Frontal cortex (tissue), 4 donors: Measurements from ENCODE around the gene RAC2. TPM values are rescaled to one million over a fixed set of nuclear protein-coding genes. Genes with fewer than 3 reads are reported as not detected.

Experiments
- DNase-seq, 2 donors: peaks; one replicate each; pipeline ENCODE4 v3.0.0; 2012; ENCODE audit warnings: low spot score in 2 of 2
- FAIRE-seq: peaks from 2 replicates; lab custom pipeline; 2012; peaks lifted over from hg19 to GRCh38; lab: Jason Lieb, UNC
- total RNA-seq: library from RNA; depleted of rRNA; stranded (reverse); fragments of >200 nt; gene quantifications from one replicate; pipeline ENCODE4 v1.2.3, GENCODE V29; 2014
- donor health status: control.
- donor health status: control.
- donor health status: control.

RAC2 gene
- total RNA-seq, 1 donor from 2014 or later = under 0.01 TPM

DNA sequence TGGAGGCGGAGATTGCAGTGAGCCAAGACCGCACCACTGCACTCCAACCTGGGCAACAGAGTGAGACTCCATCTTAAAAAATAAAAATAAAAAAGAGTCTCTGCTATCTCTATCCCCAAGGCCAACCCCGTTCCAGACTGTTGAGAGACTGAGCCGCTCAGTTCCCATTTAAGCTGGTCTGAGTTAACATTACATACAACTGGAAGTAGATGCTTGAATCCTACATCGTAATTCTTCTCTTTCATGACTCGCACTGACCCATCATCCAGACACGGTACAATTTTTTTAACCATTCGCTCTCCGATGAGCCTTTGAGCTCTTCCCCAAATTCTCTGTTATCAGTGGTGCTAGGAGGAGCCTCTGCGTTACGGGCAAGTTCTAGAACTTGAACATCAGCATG lies 33.3 kb upstream of the RAC2 start:
- no peak for FAIRE-seq
- no peak for DNase-seq

DNA sequence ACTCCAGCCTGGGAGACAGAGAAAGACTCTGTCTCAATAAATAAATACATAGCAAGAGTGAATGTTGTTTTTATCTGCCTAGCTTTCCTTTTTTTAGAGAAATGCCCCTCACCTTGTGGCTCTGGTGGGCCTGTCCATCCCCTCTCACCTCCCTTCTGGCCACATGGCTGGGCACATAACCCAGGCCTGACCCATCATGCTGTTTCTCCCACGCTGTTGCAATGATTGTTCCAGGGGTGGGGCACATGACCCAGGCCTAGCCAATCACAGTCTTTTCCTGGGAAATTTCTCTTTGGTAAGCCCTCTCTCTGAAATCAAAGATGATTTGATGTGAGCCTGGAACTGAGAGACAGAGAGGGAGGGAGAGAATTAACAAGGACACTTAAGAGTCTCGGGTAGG lies 32.7 kb upstream of the RAC2 start:
- DNase-seq = no peak

DNA sequence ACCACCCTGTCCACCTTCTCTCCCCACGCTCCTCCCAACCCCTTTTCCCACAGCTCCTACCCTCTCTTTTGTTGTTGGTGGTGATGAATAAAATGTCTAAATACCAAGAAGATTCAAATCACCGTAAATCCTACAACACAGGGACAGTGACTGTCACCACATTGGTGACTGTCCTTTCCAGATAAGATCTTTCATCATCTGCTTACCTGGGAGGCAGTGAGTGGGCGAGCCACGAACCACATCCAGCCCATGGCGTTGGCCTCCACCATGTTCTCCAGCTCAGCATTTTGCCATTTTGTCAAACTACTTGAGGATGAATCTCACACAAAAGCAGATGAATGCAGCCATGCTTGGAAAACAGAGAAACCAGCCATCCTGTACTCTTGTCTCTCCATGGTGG lies 31.6 kb upstream of the RAC2 start:
- FAIRE-seq (no peak), DNase-seq (no peak)

More for the DNA sequence above, 32.7 kb upstream of the RAC2 start:
- FAIRE-seq = no peak

DNA sequence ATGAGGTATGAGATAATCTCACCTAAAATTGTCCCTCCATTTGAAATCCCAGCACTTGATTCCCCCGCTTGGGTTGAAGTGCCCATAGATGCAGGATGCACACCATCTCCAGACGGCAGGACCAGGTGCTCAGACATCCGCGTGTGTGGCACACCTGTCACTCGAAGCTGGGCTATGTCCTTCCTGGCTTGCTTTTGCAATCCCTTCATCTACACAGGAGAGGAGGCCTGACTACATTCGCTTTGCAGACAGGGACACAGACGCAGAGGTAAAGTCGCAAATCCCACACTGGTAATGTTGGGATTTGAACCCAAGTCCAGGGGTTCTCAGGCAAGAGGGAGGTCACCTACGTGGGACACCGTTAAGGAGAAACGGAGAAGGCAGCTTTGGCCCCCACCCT lies 31.1 kb upstream of the RAC2 start:
- no peak for FAIRE-seq
- DNase-seq = no peak

DNA sequence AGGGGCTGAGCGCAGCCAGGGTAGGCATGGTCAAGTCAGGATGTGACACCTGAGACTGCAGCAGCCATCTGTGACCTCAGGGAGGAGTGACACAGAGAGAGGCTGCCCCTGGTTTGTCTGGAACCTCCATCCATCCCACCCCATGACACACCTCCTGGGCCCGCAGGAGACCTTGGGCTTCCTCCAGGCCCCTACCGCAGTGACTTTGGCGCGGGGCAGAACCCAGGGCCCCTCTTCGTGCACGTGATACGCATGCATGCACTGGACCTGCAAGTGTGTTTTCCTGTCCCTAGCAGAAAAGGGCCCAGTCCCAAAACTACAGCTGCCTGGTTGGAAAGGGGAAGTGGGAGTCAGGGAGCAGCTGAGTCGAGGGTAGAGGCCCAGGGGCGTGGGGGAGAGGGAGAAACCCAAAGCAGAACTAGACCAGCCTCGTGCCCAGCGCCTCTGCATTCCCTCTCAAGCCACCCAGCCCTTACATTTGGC lies 30.4 kb upstream of the RAC2 start:
- no peak for DNase-seq
- no peak for FAIRE-seq

DNA sequence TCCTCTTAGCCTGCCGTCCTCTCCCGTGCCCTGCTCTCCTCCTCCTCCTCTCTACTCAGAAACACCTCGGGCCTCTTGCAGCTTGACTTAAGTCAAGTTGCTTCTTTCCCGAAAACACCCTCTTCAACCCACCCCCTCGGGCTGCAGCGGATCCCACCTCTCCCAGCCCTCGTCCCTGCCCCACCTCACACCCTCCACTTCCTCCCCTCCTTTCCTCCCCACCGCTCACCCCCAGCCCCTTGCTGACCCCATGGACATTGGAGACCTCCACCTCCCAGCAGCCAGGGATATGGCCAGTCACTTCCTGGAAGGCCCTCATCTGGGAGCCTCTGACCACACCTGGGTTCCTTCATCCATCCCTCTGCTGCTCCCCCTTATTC lies 29.8 kb upstream of the RAC2 start:
- DNase-seq (no peak), FAIRE-seq (no peak)

DNA sequence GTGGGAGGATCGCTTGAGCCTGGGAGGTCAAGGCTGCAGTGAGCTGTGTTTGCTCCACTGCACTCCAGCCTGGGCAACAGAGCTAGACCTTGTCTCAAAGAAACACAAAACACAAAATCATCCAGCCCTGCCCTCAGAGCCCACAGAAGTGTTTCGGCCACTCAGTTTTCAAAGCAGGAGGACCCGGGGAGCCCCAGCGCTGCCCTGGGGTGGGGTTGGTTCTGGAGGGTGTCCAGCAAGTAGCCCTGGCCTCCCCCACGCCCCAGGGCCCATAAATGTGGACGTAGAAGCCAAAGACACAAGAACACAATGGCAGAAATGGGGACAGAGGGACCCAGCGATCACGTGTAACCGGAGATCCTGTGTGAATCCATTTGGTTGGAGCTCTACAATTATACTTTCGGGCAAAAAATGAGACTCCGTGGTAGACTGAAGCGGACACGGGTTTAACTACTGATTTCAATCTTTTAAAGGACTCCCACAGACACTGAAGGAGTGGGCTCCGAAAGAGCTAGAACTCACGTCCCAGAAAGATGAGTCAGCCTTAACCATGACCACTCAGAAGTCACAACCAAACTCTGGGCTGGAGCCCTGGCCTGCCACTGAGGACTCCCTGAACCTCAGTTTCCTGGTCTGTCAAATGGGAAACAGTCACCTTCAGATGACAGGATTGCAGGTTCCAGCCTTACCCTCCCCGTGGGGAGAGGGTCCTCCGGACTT lies 29.2 kb upstream of the RAC2 start:
- FAIRE-seq = no peak
- DNase-seq = no peak

DNA sequence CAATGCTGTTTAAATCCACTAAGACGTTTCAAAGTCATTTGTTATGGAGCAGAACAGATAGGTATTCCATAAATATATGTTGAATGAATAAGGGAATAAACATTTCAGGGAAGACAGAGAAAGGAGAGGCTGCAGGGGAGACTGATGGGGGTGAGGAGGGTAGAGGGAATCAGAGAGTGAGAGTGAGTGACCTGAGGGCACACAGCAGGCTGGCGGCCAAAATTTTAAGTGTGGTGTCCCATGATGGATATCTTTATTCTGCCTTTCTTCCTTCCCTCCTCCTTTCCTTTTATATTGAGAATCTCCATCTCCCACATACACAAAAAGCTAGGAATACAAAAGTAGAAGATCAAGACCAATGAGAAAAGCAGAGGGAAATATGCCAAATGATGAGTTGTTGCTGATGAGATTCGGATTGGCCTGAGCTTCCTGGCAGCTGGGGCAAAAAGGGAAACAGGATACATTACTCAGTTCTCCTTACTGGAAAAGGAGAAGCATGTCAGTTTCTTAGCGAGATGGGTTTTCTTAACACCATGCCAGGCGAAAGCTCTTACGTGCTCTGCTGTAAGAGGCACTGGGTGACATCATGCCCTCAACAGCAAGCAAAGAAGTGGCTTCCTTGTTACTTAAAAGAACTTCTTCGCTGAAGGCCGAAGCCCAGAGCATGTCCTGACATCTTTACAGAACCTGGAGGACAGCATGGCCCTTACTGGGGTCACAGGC lies 27.0 kb upstream of the RAC2 start:
- DNase-seq (no peak), FAIRE-seq (no peak)

DNA sequence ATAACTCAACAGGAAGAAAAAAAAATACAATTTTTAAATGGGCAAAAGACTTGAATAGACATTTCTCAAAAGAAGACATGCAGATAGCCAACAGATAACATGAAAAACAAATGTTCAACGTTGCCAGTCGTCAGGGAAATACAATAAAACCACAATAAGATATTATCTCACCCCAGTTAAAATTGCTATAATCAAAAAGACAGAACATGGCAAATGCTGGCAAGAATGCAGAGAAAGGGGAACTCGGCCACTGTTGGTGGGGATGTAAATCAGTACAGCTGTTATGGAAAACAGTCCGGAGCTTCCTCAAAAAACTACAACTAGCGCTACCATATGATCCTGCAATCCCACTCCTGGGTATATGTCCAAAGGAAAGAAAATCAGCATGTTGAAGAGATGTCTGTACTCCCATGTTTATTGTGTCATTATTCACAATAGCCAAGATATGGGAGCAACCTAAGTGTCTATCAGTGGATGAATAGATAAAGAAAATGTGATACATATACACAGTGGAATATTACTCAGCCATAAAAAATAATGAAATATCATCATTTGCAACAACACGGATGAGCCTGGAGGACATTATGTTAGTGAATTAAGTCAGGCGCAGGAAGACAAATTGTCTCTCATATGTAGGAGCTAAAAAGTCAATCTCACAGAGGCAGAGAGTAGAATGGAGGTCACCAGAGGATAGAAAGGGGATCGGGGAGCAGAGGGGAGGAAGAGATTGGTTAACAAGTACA lies 26.0 kb upstream of the RAC2 start:
- no peak for FAIRE-seq

DNA sequence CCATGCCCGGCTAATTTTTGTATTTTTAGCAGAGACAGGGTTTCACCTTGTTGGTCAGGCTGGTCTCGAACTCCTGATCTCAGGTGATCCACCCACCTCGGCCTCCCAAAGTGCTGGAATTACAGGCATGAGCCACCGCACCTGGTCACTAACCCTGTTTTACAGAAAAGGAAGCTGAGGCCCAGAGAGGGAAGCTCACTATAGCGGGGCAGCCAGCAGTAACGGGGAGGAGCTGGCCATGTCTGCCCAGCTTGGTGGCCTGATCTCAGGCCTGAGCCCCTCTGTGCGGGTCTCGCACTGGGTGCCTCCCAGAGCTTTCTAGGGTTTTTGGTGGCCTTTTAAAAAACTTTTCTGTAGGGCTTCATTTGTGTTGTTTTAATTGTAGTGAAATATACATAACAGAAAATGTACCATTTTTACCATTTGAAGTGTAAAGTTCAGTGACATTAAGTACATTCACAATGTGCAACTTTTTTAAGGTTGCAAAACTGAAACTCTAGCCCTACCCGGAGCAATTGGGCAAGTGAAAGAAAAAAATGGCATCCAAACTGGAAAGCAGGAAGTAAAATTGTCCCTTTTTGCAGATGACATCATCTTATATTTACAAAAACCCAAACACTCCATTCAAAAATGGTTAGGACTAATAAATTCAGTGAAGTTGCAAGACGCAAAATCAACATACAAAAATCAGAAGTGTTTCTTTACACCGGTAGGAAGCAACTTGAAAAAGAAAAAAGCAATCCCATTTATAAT lies 23.8 kb upstream of the RAC2 start:
- no peak for FAIRE-seq

More for the DNA sequence above, 26.0 kb upstream of the RAC2 start:
- DNase-seq = no peak

DNA sequence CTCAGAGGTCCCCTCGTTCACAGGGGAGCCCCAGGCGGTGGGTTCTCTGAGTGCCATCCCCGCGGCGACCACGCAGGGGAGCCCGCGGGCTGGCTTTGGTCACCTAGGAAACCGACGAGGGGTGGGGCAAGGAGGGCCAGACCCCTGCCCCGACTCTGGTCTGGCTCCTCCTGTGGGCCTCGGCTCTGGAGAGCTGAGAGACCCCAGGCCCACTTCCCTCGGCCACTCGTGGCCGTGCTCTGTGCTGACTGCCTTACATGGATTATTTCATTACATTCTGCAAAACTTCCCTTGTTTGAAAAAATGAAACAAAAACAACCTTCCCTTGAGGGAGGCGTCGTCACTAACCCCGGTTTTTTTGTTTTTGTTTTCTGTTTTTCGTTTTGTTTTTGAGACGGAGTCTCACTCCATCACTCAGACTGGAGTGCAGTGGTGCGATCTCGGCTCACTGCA lies 23.1 kb upstream of the RAC2 start:
- FAIRE-seq (no peak), DNase-seq (peak in 1 of 2 donors; percentile 58)

More for the DNA sequence above, 23.8 kb upstream of the RAC2 start:
- no peak for DNase-seq

DNA sequence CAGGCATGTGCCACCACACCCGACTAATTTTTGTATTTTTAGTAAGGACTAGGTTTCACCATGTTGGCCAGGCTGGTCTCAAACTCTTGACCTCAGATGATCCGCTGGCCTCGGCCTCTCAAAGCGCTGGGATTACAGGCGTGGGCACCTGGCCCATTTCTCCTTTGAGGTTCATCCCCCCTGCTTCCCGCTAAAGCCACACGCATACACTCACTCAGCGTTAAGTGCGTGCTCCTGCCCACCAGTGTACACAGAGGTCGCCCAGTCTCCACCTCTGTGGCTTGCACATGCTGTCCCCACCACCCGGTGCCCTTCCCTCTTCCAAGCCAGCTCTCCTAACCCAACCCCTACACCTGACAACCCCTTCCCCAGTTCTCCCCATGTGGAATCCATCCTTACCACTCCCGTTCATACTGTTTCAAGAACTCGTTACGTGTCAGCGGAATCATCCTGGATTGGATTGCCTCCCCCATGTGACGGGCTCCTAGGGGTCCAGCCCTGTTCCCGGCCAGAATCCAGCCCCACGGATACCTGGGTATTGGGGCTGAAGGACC lies 22.6 kb upstream of the RAC2 start:
- FAIRE-seq = no peak
- no peak for DNase-seq

DNA sequence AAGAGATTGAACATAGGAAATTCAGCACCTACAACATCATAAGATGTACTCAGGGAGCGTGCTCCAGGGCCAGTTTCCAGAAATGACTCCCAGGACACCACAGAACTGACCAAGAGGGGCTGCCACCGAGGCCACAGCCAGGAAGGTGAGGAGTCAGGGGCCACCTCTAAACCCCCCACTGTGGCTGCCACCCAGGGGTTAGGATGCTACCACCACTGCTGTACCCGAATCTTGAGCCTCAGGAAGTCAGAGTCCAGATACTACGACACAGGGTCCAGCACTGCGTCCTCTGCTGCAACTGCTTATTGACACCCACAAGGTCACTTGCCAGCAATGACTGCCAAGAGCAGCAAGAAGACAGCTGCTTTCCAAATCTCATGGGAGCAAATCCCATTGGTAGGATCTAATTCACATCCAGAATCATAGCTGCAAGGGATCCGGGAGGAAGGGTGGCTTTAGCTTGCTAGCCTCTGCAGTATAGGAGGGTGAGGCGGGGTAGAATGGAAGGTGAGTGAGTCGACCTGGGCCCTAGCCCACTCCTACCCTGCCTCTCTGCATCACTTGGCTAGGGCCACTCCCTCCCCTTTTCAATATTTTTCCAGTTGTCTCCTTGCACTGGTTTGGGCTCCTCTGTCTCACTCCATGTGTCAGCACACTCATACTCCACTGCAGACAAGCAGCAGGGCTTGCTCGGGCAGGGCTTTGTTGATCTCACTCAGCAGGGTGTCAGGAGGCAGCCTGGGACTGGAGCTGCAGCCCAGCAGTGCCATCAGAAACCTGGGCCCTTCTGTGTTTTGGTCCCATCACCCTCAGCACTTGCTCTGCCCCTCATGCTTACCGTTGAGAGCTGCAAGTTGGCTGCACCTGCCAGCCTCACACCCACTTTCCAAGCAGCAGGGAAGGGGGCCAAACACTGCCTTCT lies 20.2 kb upstream of the RAC2 start:
- no peak for FAIRE-seq
- no peak for DNase-seq

DNA sequence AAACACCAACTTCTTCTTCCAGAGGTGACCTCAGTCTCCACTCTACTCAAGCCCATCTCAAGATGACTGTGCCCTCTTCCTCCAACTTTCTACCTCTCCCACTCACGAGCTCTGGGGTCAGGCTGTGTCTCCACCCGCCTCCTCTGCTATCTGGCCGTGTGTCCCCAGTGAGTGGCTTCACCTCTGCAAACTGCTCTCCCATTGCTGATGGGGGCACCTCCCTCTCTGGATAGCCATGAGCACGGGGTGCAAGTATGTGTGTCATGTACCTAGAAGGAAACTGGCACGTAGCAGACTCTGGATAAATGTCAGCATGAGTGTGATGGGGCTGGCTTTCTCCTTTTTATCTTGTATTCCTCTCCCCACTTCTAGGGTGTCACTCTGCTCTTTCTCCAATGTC lies 18.3 kb upstream of the RAC2 start:
- no peak for DNase-seq

DNA sequence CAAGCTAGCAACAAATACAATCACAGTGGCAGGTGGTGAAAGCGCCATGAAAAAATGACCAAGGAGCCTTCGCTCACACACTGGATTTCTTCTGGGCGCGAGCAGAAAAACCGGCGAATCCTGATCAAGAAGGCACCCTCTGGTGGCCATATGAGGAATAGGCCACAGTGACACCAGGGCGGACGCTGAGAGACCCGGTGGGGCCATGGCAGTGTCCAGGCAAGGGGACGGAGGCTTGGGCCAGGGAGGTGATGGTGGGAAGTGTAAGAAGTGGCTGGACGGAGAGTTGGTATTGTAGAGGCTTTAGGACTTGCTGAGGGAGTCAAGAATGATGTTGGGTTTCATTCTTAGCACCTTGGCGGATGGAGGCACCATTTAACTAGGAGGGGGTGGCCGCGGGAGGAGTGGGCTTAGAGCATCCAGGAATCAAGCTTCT lies 16.9 kb upstream of the RAC2 start:
- DNase-seq = no peak
- FAIRE-seq = no peak

More for the DNA sequence above, 18.3 kb upstream of the RAC2 start:
- no peak for FAIRE-seq

DNA sequence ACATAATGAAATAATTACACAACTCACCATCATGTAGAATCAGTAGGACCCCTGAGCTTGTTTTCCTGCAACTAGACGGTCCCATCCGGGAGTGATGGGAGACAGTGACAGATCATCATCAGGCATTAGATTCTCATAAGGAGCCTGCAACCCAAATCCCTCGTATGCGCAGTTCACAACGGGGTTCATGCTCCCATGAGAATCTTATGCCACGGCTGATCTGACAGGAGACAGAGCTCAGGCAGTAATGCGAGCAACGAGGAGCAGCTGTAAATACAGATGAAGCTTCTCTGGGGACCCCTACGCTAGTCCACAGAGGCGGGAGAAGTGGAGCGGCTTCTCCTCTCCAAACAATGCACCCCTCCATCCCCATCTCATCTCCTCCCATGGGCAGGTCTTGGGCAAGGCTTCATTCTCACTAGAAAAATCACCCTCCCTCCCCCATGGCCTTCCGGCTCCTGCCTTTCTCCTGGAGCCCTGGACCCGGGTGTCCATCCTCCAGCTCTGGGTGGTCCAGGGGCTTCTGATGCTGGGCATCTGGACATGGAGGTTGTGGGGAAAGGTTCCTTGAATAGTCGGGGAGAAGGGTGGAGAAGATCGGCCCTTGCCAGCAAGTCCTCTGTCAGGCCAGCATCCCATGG lies 16.2 kb upstream of the RAC2 start:
- FAIRE-seq = no peak

DNA sequence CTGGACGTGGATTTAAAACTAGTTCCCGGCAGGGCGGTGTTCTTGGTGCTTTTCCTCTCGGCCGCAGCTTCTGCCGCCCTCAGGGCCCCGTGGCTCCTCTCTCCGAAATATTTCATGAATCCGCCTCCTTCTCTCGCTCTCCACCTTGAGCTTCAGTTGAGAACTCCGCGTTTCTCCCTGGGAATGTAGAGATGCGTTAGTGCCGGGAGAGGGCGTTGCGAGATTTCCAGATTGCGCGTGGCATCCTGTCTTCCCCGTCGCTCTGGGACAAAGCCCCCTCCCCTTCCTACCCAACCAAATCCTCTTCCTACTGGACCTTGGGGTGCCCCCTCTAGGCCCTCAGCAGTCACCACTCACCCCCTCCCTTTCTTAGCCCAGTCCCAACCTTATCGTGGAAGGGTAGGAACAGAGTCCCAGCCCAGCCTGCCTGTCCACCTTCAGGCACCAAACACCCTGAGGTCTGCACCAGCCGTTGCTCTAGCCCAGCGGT lies 15.5 kb upstream of the RAC2 start:
- no peak for FAIRE-seq
- DNase-seq = no peak

More for the DNA sequence above, 16.2 kb upstream of the RAC2 start:
- DNase-seq = no peak
